Mesenchymal stem cell (in vitro differentiated cells and primary cell): ENCODE results near the gene PFKFB3.

Experiments
- DNase-seq: peaks from one replicate; pipeline ENCODE4 v3.0.0-alpha.2; 2013
- H2AFZ ChIP-seq: one replicate; pipeline ENCODE4 v1.6.1; 2013; ENCODE audit warnings: low read depth, mild to moderate bottlenecking, control low read depth, inconsistent platforms, low read length, moderate library complexity
- H2AK5ac ChIP-seq: 2 replicates; pipeline ENCODE4 v1.6.1; 2013; ENCODE audit warnings: low read length, moderate library complexity, mild to moderate bottlenecking, inconsistent platforms; ENCODE audit not compliant: severe bottlenecking
- H2BK120ac ChIP-seq: one replicate; pipeline ENCODE4 v1.6.1; 2013; ENCODE audit warnings: low read depth, mild to moderate bottlenecking, inconsistent platforms, low read length, moderate library complexity
- H2BK12ac ChIP-seq, 2 experiments: one replicate each; pipeline ENCODE4 v1.6.1; 2013; ENCODE audit warnings: inconsistent platforms in 2 of 2, low read length in 2 of 2, mild to moderate bottlenecking in 2 of 2, moderate library complexity in 2 of 2, control low read depth in 1 of 2
- H2BK15ac ChIP-seq: one replicate; pipeline ENCODE4 v1.6.1; 2013; ENCODE audit warnings: mild to moderate bottlenecking, low read depth, inconsistent platforms; ENCODE audit not compliant: poor library complexity, severe bottlenecking
- H2BK5ac ChIP-seq: 2 replicates; pipeline ENCODE4 v1.6.1; 2013; ENCODE audit warnings: low read depth, mild to moderate bottlenecking, low read length, control low read depth, inconsistent platforms; ENCODE audit not compliant: poor library complexity, severe bottlenecking
- H3K14ac ChIP-seq, 2 experiments: one replicate each; pipeline ENCODE4 v1.6.1; 2013; ENCODE audit warnings: inconsistent platforms in 2 of 2, low read length in 2 of 2, control low read depth in 1 of 2, mild to moderate bottlenecking in 1 of 2, moderate library complexity in 1 of 2
- H3K18ac ChIP-seq, 2 experiments: one replicate each; pipeline ENCODE4 v1.6.1; 2013; ENCODE audit warnings: inconsistent platforms in 2 of 2, low read length in 2 of 2, control low read depth in 1 of 2, low read depth in 1 of 2, mild to moderate bottlenecking in 1 of 2
- H3K23ac ChIP-seq, 2 experiments: one replicate each; pipeline ENCODE4 v1.6.1; 2013; ENCODE audit warnings: inconsistent platforms in 2 of 2, low read length in 2 of 2, mild to moderate bottlenecking in 2 of 2, moderate library complexity in 2 of 2, control low read depth in 1 of 2
- H3K27ac ChIP-seq: 2 replicates; pipeline ENCODE4 v1.5.1; 2013; ENCODE audit warnings: mild to moderate bottlenecking, moderate library complexity, low read length, control low read depth, inconsistent platforms; ENCODE audit not compliant: poor library complexity, severe bottlenecking
- H3K27me3 ChIP-seq, 2 experiments: 2 replicates each; pipeline versions ENCODE4 v1.6.1 to v1.7.0; 2013; ENCODE audit warnings: low read length in 2 of 2, mild to moderate bottlenecking in 2 of 2, moderate library complexity in 2 of 2, control low read depth in 1 of 2, inconsistent platforms in 1 of 2; ENCODE audit not compliant: control insufficient read depth in 1 of 2, insufficient read depth in 1 of 2
- H3K36me3 ChIP-seq, 2 experiments: 2 replicates each; pipeline versions ENCODE4 v1.6.1 to v1.7.0; 2013; ENCODE audit warnings: low read length in 2 of 2, control low read depth in 1 of 2, inconsistent platforms in 1 of 2, low read depth in 1 of 2, mild to moderate bottlenecking in 1 of 2; ENCODE audit not compliant: insufficient read depth in 2 of 2, control insufficient read depth in 1 of 2
- H3K4ac ChIP-seq, 2 experiments: one replicate each; pipeline ENCODE4 v1.6.1; 2013; ENCODE audit warnings: inconsistent platforms in 2 of 2, low read length in 2 of 2, mild to moderate bottlenecking in 2 of 2, moderate library complexity in 2 of 2, control low read depth in 1 of 2, low read depth in 1 of 2
- H3K4me1 ChIP-seq: 2 replicates; pipeline ENCODE4 v1.6.1; 2013; ENCODE audit warnings: low read depth, low read length, control low read depth; ENCODE audit not compliant: control insufficient read depth, insufficient read depth
- H3K4me2 ChIP-seq: 2 replicates; pipeline ENCODE4 v1.6.1; 2013; ENCODE audit warnings: low read length, mild to moderate bottlenecking, inconsistent platforms; ENCODE audit not compliant: poor library complexity, severe bottlenecking
- H3K4me3 ChIP-seq, 2 experiments: 2 replicates each; pipeline versions ENCODE4 v1.5.1 to v1.7.0; 2013; ENCODE audit warnings: low read length in 2 of 2, mild to moderate bottlenecking in 2 of 2, control low read depth in 1 of 2, low read depth in 1 of 2; ENCODE audit not compliant: insufficient read depth in 1 of 2
- H3K79me1 ChIP-seq: replicated peaks from 2 replicates; pipeline ENCODE4 v1.6.1; 2013; ENCODE audit warnings: mild to moderate bottlenecking, control low read depth, low read length, inconsistent platforms; ENCODE audit not compliant: poor library complexity, severe bottlenecking
- H3K9ac ChIP-seq: 2 replicates; pipeline ENCODE4 v1.7.0; 2013; ENCODE audit warnings: mild to moderate bottlenecking, low read length, moderate library complexity
- H3K9me3 ChIP-seq: 2 replicates; pipeline ENCODE4 v1.7.0; 2013; ENCODE audit warnings: mild to moderate bottlenecking, low read length; ENCODE audit not compliant: control insufficient read depth
- H4K8ac ChIP-seq: one replicate; pipeline ENCODE4 v1.6.1; 2013; ENCODE audit warnings: inconsistent platforms, mild to moderate bottlenecking, low read length, moderate library complexity
- H4K91ac ChIP-seq: one replicate; pipeline ENCODE4 v1.6.1; 2013; ENCODE audit warnings: mild to moderate bottlenecking, low read length, inconsistent platforms
- WGBS: methylation state at CpG from one replicate; pipeline ENCODE4 v1.1.7; 2013; ENCODE audit warnings: mixed read lengths; 5-methylcytosine and 5-hydroxymethylcytosine counted together

PFKFB3 gene

DNA sequence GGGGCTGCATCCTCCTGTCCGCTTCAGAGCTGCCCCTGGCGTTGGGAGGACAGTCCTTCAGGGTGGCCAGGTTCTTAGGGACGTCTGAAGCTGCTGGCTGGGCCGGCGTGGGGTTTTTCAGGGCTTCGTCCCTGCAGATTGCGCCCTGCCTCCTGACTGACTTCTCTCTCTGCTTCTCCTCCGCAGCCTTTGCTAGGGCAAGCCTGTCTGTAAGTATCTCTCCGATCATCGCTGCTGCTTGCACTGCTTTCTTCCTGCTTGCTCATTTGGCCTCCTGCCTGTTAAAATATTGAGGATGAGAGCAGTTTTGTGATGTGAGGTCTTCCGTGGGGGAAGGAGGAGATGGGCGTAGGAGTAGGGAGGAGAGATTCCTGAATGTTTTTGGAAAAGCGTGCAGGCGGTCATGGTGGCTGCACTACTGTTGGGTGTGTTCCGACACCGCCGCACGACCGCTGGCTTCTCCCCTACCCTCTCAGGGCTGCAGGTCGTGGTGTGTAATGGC lies 25.3 kb downstream of the PFKFB3 start:
- no peak overlapping the region for H3K23ac ChIP-seq
- no peak overlapping the region for H2BK120ac ChIP-seq
- H2BK5ac ChIP-seq, result no peak overlapping the region
- H3K79me1 ChIP-seq, result peaks cover 34% of the 10 kb centered on the region
- no peak overlapping the region for H4K8ac ChIP-seq
- WGBS, result 97% methylated on average over 15 of the region's 20 CpGs
- no peak overlapping the region for H3K14ac ChIP-seq
- H3K4me3 ChIP-seq, result no peak overlapping the region
- H2AFZ ChIP-seq, result no peak overlapping the region
- H3K9me3 ChIP-seq, result no peaks in the 10 kb centered on the region
- no peak overlapping the region for H3K27ac ChIP-seq
- H2BK12ac ChIP-seq, result no peak overlapping the region
- H3K18ac ChIP-seq, result no peak overlapping the region
- no peak overlapping the region for H4K91ac ChIP-seq
- H3K9ac ChIP-seq, result no peak overlapping the region
- no peak overlapping the region for H3K4me2 ChIP-seq
- H3K4ac ChIP-seq, result no peak overlapping the region
- H3K36me3 ChIP-seq, result peaks cover 91 to 97% of the 10 kb centered on the region in 2 experiments
- no peak for DNase-seq
- H2BK15ac ChIP-seq, result no peak overlapping the region
- no peak overlapping the region for H2AK5ac ChIP-seq
- H3K27me3 ChIP-seq, result no peaks in the 10 kb centered on the region
- peaks cover 2% of the 10 kb centered on the region for H3K4me1 ChIP-seq

DNA sequence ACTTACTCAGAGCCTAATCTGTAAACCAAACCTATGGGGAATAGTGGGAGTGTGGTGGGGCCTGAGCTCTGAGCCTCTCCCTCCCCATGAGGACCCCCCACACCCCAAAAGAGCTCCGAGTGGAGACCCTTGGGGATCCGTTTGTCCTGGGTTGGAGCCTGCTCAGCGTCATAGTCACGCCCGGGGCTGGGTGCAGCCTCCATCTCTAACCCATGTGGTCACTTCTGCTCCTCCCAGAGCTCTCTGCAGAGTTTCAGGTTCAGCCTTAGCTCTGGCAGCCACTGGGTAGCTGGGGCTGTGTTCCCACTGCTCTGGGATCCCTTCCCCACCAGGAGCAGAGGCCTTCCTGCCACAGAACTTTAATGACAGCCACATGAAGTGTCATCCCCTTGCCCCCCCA lies 25.9 kb downstream of the PFKFB3 start:
- Histone ChIP-seq H3K27me3 (no peaks in the 10 kb centered on the region), H3K18ac (no peak overlapping the region), H3K23ac (no peak overlapping the region), H2BK5ac (no peak overlapping the region), H3K4me3 (no peak overlapping the region), H3K14ac (no peak overlapping the region), H3K9me3 (no peaks in the 10 kb centered on the region), H3K36me3 (peaks cover 91 to 97% of the 10 kb centered on the region in 2 experiments), H4K8ac (no peak overlapping the region), H2BK15ac (no peak overlapping the region), H2AK5ac (no peak overlapping the region), H3K4ac (no peak overlapping the region), H3K9ac (no peak overlapping the region), H4K91ac (no peak overlapping the region), H2AFZ (no peak overlapping the region), H2BK12ac (no peak overlapping the region), H3K4me2 (no peak overlapping the region), H3K27ac (no peak overlapping the region), H3K79me1 (peaks cover 35% of the 10 kb centered on the region), H3K4me1 (peaks cover 2% of the 10 kb centered on the region), H2BK120ac (no peak overlapping the region)
- 79% methylated on average over 5 of the region's 5 CpGs for WGBS
- DNase-seq, result no peak

DNA sequence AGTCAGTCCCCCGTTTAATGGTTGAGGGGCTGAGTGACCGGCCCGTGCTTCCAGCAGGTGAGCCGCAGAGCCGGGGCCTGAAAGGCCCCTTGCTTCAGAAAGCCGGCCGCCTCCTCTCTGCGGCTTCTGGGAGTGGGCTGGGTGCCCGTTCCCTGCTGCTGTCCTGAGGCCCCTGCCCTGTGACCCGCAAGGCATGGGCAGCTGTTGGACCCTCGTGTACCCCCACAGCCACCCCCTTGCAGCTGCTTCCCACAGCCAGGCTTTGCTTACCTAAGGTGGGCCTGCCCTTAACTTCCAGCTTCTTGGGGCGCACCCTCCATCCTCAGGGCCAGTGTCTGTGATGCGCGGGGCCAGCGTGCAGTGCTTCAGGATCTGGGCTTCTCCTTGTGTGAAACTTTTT lies 26.6 kb downstream of the PFKFB3 start:
- Histone ChIP-seq H3K4ac (no peak overlapping the region), H3K23ac (no peak overlapping the region), H2BK15ac (no peak overlapping the region), H3K4me1 (peaks cover 2% of the 10 kb centered on the region), H3K27me3 (no peaks in the 10 kb centered on the region), H3K36me3 (peaks cover 91 to 97% of the 10 kb centered on the region in 2 experiments), H3K14ac (no peak overlapping the region), H2BK5ac (no peak overlapping the region), H2BK12ac (no peak overlapping the region), H4K8ac (no peak overlapping the region), H3K9me3 (no peaks in the 10 kb centered on the region), H3K4me2 (no peak overlapping the region), H3K18ac (no peak overlapping the region), H3K27ac (no peak overlapping the region), H3K79me1 (peaks cover 38% of the 10 kb centered on the region), H2AK5ac (no peak overlapping the region), H3K9ac (no peak overlapping the region), H2BK120ac (no peak overlapping the region), H4K91ac (no peak overlapping the region), H3K4me3 (no peak overlapping the region), H2AFZ (no peak overlapping the region)
- DNase-seq, result no peak
- WGBS, result 98% methylated on average over 15 of the region's 15 CpGs

DNA sequence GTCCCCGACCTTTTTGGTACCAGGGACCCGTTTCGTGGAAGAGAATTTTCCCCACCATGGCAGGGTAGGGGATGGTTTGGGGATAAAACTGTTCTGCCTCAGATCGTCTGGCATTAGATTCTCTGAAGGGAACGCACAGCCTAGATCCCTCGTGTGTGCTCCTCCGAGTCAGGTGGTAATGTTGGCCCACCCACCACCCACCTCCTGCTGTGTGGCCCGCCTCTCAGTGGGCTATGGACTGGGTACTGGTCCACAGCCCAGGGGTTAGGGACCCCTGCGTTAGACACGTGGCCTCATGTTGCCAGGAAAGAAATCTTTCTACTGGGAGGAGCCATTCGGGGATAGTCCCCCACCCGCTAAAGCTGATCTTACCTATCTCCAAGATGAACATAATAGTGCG lies 27.0 kb downstream of the PFKFB3 start:
- H4K8ac ChIP-seq, result no peak overlapping the region
- H2BK120ac ChIP-seq, result no peak overlapping the region
- no peak overlapping the region for H3K4me3 ChIP-seq
- no peak overlapping the region for H3K4me2 ChIP-seq
- H2AFZ ChIP-seq, result no peak overlapping the region
- 94% methylated on average over 13 of the region's 13 CpGs for WGBS
- H3K27ac ChIP-seq, result no peak overlapping the region
- no peak overlapping the region for H2BK15ac ChIP-seq
- no peaks in the 10 kb centered on the region for H3K27me3 ChIP-seq
- peaks cover 91 to 96% of the 10 kb centered on the region in 2 experiments for H3K36me3 ChIP-seq
- H2BK5ac ChIP-seq, result no peak overlapping the region
- no peak overlapping the region for H3K23ac ChIP-seq
- peaks cover 2% of the 10 kb centered on the region for H3K4me1 ChIP-seq
- no peak overlapping the region for H2AK5ac ChIP-seq
- no peak overlapping the region for H3K18ac ChIP-seq
- H4K91ac ChIP-seq, result no peak overlapping the region
- no peak overlapping the region for H3K4ac ChIP-seq
- peaks cover 40% of the 10 kb centered on the region for H3K79me1 ChIP-seq
- DNase-seq, result no peak
- H3K14ac ChIP-seq, result no peak overlapping the region
- no peak overlapping the region for H2BK12ac ChIP-seq
- H3K9ac ChIP-seq, result no peak overlapping the region
- H3K9me3 ChIP-seq, result no peaks in the 10 kb centered on the region
